CD4-positive, alpha-beta T cell treated with Interleukin-17A for 1 hour (primary cell): Measurements from ENCODE around the gene ZBTB14.

Source experiments
- DNase-seq: peaks from one replicate; pipeline ENCODE4 v3.0.0-alpha.2; 2020

Gene ZBTB14

DNA sequence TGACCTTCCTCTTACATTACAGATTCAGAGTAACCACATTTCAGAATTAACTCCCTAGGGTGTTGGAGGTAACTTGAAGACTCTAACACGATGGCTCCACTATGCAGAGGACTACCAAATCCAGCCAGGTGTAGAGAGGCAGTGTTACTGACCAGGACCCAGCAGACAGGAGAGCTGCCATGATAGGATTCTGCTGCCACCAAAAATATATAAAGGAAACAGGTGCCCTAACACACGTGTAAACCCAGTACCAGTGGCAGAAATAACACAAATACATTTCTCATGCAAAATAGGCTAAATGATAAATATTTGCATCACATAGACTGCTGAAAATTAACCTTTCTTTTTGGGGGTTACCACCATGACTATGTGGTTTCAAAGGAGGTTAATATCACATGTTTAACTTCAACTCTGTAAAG lies 7.0 kb downstream of the ZBTB14 start:
- no peak for DNase-seq

DNA sequence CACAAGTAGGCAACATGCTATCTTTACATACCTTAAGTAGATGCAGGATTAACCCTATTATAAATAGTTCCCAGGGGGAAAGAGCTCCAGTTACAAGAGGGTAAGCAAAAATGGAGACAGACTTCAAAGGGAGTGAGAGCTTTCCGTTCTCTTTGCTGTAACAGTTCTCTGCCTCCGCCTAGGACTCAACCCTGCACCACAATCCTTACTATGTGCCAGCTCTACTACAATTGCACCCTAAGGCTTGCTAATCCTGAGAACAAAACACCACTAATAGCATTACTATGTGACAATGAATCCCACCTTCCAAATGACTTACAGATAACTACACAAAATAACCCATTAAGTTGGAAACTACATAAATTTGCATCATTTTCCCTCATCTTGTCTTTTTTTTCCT lies 7.7 kb downstream of the ZBTB14 start:
- DNase-seq: no peak

DNA sequence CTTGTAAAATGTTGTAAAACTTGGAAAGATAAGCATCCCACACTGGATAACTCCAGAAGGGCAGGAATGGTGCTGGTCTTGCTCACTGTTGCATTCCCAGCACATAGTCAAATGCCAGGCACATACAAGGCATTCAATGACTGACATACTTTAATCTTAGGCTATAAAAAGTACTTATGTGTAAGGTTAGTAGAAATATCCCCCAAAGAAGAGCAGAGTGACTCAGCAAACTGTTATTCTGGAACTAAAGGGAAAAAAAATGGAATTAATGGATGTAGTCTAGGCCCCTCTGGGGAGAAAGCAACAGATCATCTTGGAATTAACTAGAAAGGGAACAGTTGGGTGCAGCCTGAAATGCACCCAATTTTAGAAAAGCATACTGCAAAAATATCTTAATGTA lies 9.0 kb downstream of the ZBTB14 start:
- DNase-seq: no peak

DNA sequence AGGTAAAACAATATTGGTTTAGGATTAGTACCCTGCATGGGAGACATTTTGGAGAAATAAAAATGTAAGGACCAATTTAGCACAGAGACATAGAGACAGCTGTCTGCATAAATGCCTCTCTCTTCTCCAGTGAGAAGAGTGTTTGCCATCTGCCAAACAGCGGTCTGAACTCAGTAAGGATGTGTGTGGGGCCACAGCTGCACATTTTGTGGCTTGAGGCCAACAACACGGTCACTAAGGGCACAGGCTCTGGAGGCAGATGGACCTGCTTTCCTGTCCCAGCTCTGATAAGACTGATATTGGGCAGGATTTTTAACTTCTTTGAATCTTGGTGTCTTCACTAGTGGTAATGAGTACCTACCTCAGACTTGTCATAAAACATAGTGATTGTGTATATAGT lies 10.2 kb downstream of the ZBTB14 start:
- DNase-seq: no peak

DNA sequence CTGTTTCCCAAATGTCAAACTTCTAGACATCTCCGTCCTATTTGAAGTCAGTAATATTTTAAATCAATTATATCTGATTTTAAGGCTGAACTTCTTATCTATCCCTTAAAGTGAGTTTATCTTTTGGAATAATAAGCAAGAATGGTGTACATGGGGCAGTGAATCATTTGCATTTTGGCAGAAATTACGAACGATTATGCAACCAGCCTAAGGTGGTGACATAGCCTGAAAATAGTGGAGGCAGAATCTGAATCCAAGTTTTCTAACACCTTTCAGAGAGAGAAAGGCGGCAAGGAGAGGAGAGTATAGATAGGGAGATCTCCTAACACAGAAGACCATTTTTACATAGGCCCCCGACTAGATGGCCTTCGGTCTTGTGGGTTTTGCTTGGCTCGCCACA lies 10.7 kb downstream of the ZBTB14 start:
- DNase-seq: no peak

DNA sequence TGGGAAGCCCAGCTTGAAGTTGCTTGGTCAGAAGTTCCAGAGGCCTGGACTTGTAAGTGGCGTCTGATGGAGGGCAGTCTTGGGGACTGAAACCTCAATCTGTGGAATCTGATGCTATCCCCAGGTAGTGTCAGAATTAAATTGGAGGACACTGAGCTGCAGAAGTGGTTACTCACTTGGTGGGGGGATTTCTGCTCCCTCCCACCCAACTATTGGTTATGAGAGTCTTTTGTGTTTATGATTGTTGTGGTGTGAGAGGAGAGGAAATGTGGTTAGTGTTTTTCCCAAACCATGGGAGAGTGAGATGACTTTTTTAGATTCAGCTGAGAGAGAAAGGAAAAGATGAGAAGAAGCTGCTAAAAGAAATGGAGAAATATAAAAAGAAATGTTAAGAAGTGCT lies 12.8 kb downstream of the ZBTB14 start:
- no peak for DNase-seq

DNA sequence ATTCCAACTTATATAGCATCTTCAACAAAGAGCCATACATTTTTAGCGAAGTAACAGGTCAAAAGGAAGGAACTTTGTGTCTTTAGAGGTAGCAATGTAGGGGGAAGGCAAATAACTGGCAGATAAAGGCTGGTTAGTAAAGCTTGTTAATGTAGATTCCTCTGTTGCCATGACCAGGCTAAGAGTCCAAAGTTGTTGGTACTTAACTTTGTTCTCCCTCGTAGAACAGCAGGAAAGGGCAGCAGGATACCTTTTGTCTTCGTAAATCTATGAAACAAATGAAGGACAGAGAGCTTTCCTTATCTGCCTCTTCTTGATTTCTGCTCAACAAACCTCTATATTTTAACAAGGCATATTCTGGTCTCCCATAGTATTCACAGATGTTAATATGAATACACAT lies 18.6 kb downstream of the ZBTB14 start:
- DNase-seq: no peak

DNA sequence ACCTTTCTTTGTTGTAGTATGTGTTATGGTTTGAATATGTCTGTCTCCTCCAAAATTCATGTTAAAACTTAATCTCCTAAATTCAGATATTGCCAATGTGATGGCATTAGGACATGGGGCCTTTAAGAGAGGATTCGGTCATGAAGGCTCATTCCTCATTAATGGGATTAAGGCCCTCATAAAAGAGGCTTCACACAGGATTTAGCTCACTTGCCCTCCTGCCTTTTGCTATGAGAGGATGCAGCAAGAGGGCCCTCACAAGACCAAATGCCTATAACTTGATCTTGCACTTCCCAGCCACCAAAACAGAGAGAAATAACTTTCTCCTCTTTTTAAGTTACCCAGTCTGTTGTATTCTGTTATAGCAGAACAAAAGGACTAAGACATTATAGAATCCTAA lies 19.7 kb downstream of the ZBTB14 start:
- DNase-seq: no peak

DNA sequence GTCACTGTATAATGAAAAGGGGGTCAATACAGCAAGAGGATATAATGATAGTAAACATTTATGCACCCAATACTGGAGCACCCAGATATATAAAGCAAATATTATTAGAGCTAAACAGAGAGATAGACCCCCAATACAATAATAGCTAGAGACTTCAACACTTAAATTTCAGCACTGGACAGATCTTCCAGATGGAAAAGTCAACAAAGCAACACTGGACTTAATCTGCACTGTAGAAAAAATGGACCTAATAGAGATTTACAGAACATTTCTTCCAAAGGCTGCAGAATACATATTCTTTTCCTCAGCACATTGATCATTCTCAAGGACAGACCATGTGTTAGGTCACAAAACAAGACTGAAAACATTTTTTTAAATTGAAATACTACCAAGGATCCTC lies 26.7 kb downstream of the ZBTB14 start:
- no peak for DNase-seq

DNA sequence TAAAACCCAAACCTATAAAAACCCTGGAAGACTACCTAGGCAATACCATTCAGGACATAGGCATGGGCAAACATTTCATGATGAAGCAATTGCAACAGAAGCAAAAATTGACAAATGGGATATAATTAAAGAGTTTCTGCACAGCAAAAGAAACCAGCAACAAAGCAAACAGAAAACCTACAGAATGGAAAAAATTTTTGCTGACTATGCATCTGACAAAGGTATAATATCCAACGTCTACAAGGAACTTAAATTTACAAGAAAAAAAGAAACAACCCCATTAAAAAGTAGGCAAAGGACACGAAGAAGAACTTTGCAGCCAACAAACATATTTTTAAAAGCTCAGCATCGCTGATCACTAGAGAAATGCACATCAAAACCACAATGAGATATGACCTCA lies 28.8 kb downstream of the ZBTB14 start:
- DNase-seq: no peak

DNA sequence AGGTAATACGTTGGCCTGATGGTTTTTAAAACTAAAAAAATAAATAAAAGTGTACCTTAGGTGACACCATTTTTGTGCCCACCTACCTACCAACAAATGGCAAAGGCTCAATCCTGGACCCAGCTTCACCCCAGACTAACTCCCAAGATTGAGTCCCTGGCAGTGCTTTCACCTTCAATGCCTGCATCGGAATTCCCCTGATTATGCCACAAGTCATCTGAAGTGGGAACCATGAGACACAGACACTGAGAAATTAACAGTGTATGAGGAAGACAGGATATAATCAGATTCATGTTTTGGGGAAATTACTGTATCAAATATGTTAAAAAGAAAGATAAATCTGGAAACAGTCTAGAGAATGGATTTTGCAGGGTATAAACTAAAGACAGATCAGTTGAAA lies 41.6 kb downstream of the ZBTB14 start:
- DNase-seq: no peak

DNA sequence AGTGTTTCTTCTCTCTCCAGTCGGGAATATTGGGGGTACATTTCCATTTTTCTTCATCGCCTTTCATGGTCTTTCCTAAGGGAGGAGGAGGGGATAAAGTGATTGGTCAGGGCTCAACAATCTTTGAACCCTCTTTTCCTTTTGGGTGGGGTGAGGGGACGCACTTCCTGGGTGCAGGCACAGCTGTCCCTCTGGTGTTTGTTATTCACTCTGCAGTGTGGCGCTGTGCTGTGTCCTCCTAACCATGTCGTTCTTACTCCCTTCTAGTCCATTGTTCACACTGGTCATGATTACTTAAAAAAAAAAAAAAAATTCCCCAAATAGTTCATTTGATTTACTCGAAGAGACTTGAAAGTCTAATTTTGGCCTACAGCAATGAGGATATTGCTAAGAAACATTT lies 44.4 kb downstream of the ZBTB14 start:
- DNase-seq: no peak

DNA sequence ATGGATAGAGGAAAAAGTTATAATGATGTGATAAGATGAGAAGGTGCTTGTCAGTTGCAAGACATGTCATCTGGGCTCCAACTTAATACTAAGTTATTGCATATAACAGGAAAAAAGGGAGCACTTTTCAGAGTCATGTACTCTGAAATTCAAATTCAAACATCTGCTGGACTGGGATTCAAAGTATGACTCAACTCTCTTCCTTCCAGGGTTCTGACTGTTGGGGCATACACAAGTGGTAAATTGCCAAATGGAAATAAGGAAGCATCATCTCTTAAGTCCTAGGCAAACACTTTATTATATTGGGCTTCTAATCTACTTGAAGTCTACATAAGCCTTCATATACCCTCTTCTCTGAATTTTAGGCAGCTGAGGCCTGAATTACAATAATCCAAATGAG lies 44.9 kb downstream of the ZBTB14 start:
- no peak for DNase-seq

DNA sequence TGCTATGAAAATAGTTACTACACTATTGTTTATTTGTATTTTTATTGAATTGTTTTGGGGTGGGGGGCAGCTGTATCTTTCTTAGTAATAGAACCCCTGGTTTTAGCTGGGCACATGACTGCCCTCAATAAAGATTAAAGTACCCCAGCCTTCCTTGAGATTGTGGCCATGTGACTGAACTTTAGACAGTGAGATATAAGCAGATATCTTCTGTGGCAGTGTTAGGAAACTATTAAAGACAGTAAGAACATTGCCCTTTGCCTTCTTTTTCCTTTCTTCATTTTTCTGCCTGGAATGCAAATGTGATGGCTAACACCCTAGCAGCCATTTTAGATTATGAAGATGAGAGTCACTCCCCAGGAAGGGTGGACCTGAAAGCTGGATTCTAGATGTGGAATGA lies 50.6 kb downstream of the ZBTB14 start:
- DNase-seq: no peak

DNA sequence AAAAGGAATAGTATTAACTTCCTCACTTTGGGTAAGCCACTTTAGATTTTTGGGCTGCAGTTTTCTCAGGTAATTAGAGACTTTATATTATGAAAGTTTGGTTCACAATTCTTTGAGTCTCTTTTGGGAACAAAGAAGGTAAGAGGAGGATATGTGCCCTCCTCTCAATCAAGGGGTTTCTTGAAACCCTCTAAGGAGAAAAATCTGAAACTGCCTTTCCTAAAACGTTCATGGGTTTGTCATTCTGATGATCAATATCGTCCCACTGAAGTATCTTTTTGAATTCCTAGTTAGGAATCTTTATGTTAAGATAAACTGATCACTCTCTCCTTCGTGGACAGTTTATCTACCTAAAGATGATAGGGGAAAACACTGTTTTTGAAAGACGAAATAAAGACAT lies 56.1 kb downstream of the ZBTB14 start:
- DNase-seq: no peak
